Measurements from ENCODE around the gene STRN4. TPM values are rescaled to one million over a fixed set of nuclear protein-coding genes. Genes with fewer than 3 reads are reported as not detected.

The STRN4 gene
- total and polyA plus RNA-seq, 5 donors, result 39.3 to 69.8 (median 49.7) TPM

DNA sequence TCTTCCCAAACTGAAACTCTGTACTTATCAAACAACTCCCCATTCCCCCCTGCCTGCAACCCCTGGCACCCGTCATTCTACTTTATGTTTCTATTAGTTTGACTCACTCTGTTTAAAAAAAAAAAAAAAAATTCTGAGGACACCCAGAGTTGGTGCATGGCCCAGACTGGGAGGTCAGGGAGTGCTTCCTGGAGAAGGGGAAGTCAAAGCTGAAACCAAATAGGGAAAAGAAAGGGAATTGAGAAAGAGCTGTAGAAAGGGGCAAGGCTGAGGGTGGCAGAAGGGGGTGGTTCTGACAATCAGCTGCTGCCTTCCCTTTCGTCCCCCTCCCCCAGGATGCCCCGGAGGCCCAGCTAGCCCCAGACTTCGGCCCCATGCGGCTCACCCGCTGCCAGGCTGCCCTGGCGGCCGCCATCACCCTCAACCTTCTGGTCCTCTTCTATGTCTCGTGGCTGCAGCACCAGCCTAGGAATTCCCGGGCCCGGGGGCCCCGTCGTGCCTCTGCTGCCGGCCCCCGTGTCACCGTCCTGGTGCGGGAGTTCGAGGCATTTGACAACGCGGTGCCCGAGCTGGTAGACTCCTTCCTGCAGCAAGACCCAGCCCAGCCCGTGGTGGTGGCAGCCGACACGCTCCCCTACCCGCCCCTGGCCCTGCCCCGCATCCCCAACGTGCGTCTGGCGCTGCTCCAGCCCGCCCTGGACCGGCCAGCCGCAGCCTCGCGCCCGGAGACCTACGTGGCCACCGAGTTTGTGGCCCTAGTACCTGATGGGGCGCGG, 9.0 kb upstream of the STRN4 start:
- DNase-seq (peak; percentile 51 to 72 (median 71)), ATAC-seq (peak; percentile 27 to 50)
- Histone ChIP-seq H3K4me3 (ENCODE audit: low read length) (no peak overlapping the region), H3K9me3 (ENCODE audit: control insufficient read depth, low read length) (no peaks in the 10 kb centered on the region), H3K27ac (ENCODE audit: low read length) (no peak overlapping the region), H3K27me3 (ENCODE audit: control insufficient read depth, insufficient read depth) (no peaks in the 10 kb centered on the region), H3K4me1 (ENCODE audit: control insufficient read depth, insufficient read depth, low read length) (no peaks in the 10 kb centered on the region)
- WGBS, result 72% methylated on average over 39 of the region's 39 CpGs
- intact Hi-C loops (cut with DNase I), result loop anchor here in 3 of 4 donors (10.0 kb wide), 2 partner anchors 230 to 240 kb away; no protein-coding TSS in a partner anchor

DNA sequence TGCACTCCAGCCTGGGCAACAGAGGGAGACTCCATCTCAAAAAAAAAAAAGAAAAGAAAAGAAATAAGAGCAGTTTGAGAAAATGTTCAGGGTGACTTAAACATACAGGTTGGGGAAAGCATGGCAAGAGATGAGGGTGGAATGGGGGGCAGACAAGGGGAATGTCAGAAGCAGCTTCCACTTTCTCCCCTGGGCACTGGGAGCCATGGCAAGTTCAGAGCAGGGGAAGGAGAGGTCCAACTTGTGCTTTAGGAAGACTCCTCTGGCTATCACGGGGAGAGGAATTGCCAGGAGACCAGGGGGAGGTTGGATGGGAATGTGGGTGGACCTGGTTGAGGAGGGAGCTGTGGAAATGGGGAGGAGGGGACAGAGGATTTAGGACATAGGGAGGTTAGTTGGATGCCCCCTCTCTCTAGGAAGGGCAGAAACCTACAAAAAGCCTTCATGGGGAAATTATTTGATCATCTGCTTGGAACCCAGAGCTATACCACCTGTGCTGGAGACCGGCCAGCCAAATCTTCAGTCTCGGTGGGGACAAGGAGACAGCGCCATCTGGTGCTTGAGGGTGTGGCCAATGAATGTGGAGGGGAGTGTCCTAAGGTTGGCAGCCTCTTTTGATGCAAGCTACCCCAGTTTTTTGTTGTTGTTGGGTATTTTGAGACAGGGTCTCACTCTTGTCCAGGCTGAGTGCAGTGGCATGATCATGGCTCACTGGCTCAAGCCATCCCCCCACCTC, 7.3 kb upstream of the STRN4 start:
- no peaks in the 10 kb centered on the region for H3K27me3 ChIP-seq (ENCODE audit: control insufficient read depth, insufficient read depth)
- no peak for ATAC-seq
- H3K4me3 ChIP-seq (ENCODE audit: low read length), result no peak overlapping the region
- H3K27ac ChIP-seq (ENCODE audit: low read length), result no peak overlapping the region
- peak in 2 of 3 donors; percentile 68 to 78 for DNase-seq
- 31% methylated on average over 4 of the region's 4 CpGs for WGBS
- intact Hi-C loops (cut with DNase I), result loop anchor here in 3 of 4 donors (10.0 kb wide), 2 partner anchors 231 to 241 kb away; no protein-coding TSS in a partner anchor
- no peaks in the 10 kb centered on the region for H3K4me1 ChIP-seq (ENCODE audit: control insufficient read depth, insufficient read depth, low read length)
- H3K9me3 ChIP-seq (ENCODE audit: control insufficient read depth, low read length), result no peaks in the 10 kb centered on the region

DNA sequence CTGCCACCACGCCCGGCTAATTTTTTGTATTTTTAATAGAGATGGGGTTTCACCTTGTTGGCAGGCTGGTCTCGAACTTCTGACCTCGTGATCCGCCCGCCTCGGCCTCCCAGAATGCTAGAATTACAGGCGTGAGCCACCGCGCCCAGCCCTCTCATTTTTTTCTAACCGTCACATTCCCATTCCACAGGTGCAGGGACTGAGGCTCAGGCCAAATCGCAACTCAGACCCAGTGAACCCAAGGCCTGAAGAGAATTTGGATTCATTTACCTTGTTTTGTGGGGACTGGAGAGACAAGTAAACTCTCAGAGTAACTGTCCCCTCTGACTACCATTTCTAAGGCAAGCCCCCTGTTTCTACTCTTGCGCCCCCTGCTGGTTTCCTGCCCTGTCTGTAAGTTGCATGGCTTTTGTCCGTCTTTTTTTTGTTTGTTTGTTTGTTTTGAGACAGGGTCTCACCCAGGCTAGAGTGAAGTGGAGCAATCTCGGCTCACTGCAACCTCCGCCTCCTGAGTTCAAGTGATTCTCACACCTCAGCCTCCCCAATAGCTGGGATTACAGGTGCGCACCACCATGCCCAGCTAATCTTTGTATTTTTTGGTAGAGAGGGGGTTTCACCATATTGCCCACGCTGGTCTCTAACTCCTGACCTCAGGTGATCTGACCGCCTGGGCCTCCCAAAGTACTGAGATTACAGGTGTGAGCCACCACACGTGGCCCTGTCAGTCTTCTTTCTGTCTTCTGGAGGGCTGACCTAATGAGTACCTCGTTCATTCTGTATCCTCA, 2.3 kb upstream of the STRN4 start:
- WGBS, result 87% methylated on average over 21 of the region's 21 CpGs
- ATAC-seq (no peak), DNase-seq (peak in 2 of 3 donors; percentile 70 to 89)
- Histone ChIP-seq H3K9me3 (ENCODE audit: control insufficient read depth, low read length) (no peaks in the 10 kb centered on the region), H3K4me1 (ENCODE audit: control insufficient read depth, insufficient read depth, low read length) (peaks cover 3% of the 10 kb centered on the region), H3K27me3 (ENCODE audit: control insufficient read depth, insufficient read depth) (no peaks in the 10 kb centered on the region), H3K27ac (ENCODE audit: low read length) (no peak overlapping the region), H3K4me3 (ENCODE audit: low read length) (no peak overlapping the region)
- intact Hi-C loops (cut with DNase I), result no loop called here

DNA sequence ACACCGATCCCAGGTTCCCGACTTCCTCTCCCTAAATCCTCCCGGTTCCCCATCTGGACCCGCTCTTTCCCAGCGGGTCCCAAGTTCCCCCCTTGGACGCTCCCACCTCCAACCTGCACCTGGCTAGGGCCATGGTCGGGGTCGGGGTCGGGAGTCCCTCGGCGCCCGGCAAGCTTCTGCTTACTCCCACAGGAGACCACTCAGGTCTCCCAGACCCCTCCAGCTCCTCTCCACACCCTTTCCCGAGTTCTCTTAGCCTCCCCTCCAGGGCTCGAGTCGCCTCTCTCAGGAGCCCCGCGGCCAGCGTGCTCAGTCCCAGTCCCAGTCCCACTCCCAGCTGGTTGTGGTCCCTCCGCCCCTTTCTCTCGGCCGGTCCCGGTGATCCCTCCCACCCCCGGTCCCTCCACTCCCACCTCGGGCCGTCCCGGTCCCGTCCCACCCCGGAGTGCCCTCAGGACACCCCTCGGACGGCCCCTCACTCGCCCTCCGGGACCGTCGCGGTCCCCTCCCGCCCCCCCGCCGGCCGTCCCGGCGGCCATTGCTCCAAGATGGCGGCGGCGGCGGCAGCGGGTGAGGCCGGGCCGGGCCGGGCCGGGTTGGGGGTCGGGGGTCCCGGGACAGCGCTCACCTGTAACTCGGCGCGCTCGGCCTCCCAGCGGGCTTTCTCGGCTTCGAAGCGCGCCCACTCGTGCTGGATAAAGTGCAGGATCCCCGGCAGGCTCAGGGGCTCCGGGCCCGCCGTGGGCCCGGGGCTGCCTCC, 549 bp downstream of the STRN4 start, which contains the start of gene FKRP:
Gene FKRP (plus strand): TSS at position 537 of the 760 bp plus-strand sequence. CDS start 9,394 bp downstream, outside the sequence.
- WGBS, result under 1% methylated on average over 68 of the region's 68 CpGs
- intact Hi-C loops (cut with DNase I), result no loop called here
- Histone ChIP-seq H3K4me3 (ENCODE audit: low read length) (peak within 1 kb of the TSS; percentile 97), H3K27me3 (ENCODE audit: control insufficient read depth, insufficient read depth) (no peaks in the 10 kb centered on the region), H3K4me1 (ENCODE audit: control insufficient read depth, insufficient read depth, low read length) (peaks cover 3% of the 10 kb centered on the region), H3K27ac (ENCODE audit: low read length) (peak within 1 kb of the TSS; percentile 77), H3K9me3 (ENCODE audit: control insufficient read depth, low read length) (no peaks in the 10 kb centered on the region)
- ATAC-seq, result peak; percentile 54 to 62
- peak in 2 of 3 donors; percentile 72 for DNase-seq

DNA sequence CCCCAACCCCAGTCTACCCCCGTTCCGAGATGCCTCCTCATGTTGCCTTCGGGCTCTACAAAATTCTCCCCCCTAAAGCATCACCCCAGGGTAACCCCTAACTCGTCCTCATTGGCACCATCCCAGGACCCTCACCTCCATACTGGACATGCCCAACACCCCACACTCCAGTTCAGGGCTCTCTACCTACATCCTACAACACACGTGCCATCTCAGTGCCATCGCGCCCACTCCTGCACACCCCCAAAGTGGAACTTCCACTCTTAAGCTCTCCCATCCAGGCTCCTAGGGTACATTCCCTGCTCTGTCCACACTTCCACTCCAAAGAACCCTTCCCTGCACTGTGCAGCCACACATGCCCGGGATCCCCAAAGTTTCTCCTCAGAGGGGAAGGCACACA, 1.2 kb downstream of the STRN4 start:
- DNase-seq (no peak), ATAC-seq (peak in 1 of 2 donors; percentile 9)
- no peaks in the 10 kb centered on the region for H3K9me3 ChIP-seq (ENCODE audit: control insufficient read depth, low read length)
- peaks cover 7% of the 10 kb centered on the region for H3K4me1 ChIP-seq (ENCODE audit: control insufficient read depth, insufficient read depth, low read length)
- no peak overlapping the region for H3K27ac ChIP-seq (ENCODE audit: low read length)
- 20% methylated on average over 8 of the region's 8 CpGs for WGBS
- H3K4me3 ChIP-seq (ENCODE audit: low read length), result peak overlapping the region; percentile 97
- no peaks in the 10 kb centered on the region for H3K27me3 ChIP-seq (ENCODE audit: control insufficient read depth, insufficient read depth)
- intact Hi-C loops (cut with DNase I), result no loop called here

DNA sequence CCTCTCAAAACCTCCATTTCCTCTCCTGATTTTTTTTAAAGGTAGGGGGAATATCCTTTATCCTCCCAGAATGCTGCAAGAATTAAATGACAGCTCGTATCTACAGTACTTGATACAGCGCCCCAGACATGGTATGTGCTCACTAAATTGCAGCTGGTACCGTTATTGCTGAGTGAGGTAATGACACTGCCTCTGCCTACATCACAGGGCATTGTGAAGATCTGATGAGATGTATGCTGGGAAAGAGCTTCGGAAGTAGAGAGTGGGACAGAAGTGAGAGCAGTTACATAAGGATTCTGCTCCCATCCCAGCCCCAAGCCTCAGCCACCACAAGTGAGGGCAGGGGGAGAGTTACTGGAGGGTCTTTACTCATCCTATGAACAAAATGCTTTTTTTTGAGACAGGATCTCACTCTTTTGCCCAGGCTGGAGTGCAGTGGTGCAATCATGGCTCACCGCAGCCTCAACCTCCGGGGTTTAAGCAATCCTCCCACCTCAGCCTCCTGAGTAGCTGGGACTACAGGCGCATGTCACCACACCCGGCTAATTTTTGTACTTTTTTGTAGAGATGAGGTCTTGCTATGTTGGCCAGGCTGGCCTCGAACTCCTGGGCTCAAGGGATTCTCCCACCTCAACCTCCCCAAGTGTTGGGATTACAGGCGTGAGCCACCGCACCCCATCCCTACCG, 2.1 kb downstream of the STRN4 start:
- Histone ChIP-seq H3K4me1 (ENCODE audit: control insufficient read depth, insufficient read depth, low read length) (peaks cover 11% of the 10 kb centered on the region), H3K27ac (ENCODE audit: low read length) (no peak overlapping the region), H3K27me3 (ENCODE audit: control insufficient read depth, insufficient read depth) (no peaks in the 10 kb centered on the region), H3K4me3 (ENCODE audit: low read length) (no peak overlapping the region), H3K9me3 (ENCODE audit: control insufficient read depth, low read length) (no peaks in the 10 kb centered on the region)
- no peak for ATAC-seq
- DNase-seq, result no peak
- intact Hi-C loops (cut with DNase I), result no loop called here
- WGBS, result 85% methylated on average over 12 of the region's 12 CpGs

DNA sequence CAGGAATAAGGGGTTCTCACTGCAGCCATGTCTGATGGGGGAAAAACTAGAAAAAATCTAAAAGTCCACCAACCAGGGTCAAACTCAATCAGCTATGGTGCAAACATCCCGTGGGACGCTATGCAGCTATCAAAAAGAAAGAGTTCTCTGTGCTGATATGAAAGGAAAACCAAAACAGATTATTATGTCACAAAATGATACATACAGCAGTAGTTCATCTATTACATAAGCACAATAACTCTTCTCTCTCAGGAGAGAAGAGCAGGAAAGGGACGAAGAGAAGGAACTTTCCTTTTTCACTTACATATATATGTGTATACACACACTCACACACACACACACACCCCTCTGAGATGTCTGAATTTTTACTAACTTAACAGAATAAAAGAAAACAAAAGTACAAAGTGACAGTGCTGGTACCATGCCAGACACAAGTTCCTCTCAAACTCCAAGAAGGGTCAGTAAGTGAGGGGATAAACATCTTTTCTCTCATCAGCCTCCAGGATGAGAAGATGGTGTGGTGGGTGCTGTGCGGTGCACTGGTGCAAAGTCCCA, 3.2 kb downstream of the STRN4 start:
- Histone ChIP-seq H3K27ac (ENCODE audit: low read length) (no peak overlapping the region), H3K9me3 (ENCODE audit: control insufficient read depth, low read length) (no peaks in the 10 kb centered on the region), H3K4me1 (ENCODE audit: control insufficient read depth, insufficient read depth, low read length) (peaks cover 16% of the 10 kb centered on the region), H3K4me3 (ENCODE audit: low read length) (no peak overlapping the region), H3K27me3 (ENCODE audit: control insufficient read depth, insufficient read depth) (no peaks in the 10 kb centered on the region)
- DNase-seq (no peak), ATAC-seq (no peak)
- WGBS, result 60% methylated on average over 4 of the region's 4 CpGs
- intact Hi-C loops (cut with DNase I), result no loop called here

DNA sequence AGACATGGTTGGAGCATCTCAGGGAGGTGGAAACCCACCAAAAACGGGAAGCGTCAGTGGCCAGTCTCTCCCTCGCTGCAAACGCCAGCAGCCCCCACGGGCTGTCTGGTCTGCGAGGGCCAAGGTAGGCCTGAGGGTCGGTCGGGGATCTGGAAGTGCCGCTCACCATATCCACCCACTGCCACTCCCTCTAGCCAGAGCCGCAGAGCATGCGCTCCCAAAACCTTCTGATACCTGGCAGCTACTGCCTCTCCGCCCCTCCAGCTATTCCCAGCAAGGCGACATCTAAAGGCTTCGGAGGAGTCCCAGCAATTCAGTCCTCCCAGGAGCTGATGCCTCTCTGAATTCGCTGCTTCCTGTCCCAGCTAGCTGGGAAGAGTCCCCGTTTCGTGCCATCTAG, 4.8 kb downstream of the STRN4 start:
- no peak overlapping the region for H3K4me3 ChIP-seq (ENCODE audit: low read length)
- H3K27ac ChIP-seq (ENCODE audit: low read length), result no peak overlapping the region
- H3K9me3 ChIP-seq (ENCODE audit: control insufficient read depth, low read length), result no peaks in the 10 kb centered on the region
- WGBS, result 82% methylated on average over 17 of the region's 17 CpGs
- H3K4me1 ChIP-seq (ENCODE audit: control insufficient read depth, insufficient read depth, low read length), result peaks cover 23% of the 10 kb centered on the region
- intact Hi-C loops (cut with DNase I), result no loop called here
- no peaks in the 10 kb centered on the region for H3K27me3 ChIP-seq (ENCODE audit: control insufficient read depth, insufficient read depth)
- ATAC-seq, result no peak
- DNase-seq, result peak in 1 of 3 donors; percentile 56

DNA sequence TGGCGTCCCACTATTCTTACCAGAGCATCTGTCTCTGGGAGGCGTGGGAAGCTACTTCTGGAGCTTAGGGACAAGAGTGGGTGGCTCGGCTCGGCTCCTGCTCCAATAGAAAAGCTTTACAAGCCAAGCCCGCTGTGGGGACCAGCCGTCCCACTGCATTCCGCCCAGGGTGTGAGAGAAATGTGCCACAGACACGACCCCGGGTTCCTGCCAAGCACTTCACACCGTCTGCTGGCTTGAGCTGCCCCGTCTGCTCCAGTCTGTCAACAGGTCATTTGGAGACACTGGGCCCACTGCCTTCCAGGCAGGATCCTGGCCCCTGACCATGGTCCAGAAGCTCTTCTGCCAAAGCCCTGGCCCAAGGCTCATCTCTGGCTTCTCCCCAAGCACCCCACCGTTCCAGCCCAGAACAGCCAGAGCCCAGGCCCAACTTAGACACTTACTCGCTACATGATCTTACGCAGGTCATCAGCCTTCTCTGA, 6.9 kb downstream of the STRN4 start:
- intact Hi-C loops (cut with DNase I), result no loop called here
- WGBS, result 38% methylated on average over 14 of the region's 14 CpGs
- peaks cover 20% of the 10 kb centered on the region for H3K4me1 ChIP-seq (ENCODE audit: control insufficient read depth, insufficient read depth, low read length)
- H3K27me3 ChIP-seq (ENCODE audit: control insufficient read depth, insufficient read depth), result no peaks in the 10 kb centered on the region
- peak; percentile 87 to 95 (median 94) for DNase-seq
- ATAC-seq, result peak; percentile 89 to 91
- H3K9me3 ChIP-seq (ENCODE audit: control insufficient read depth, low read length), result no peaks in the 10 kb centered on the region
- no peak overlapping the region for H3K4me3 ChIP-seq (ENCODE audit: low read length)
- H3K27ac ChIP-seq (ENCODE audit: low read length), result peak overlapping the region; percentile 63

Measured in right cardiac atrium (tissue), 5 donors.